Superior temporal gyrus (tissue), 1 donor: ENCODE results near the gene HMGA1.
"Not testable (repeated sequence)": the region's sequence is repeated elsewhere in the genome, so short reads cannot be mapped to it uniquely, and the experiment has no call there.

Experiments
- DNase-seq: peaks from one replicate; pipeline ENCODE4 v3.0.0-alpha.2; 2016; ENCODE audit errors: extremely low spot score

The HMGA1 gene

DNA sequence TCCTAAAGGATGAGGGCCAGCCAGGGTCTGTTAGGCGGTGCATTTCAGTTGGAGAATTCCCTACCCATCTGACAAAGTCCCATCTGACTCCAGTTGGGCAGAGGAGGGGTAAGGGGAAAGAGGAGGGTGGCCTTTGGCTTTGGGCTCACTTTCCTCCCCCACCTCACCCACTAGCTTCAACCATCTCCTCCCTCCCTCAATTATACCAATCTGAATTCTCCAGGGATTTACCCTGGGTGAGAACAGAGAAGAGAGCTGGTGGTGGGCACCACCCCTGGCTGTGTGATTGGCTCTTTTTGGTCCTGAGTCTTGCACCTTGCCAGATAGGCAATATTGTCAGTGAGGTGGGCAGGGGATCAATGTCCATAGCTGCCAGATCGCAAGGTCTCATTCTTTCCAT, 3.2 kb downstream of the HMGA1 start:
- DNase-seq = no peak

- no peak for DNase-seq
Observed at GRCh38 chr6:34240329-34241248, 3.9 kb downstream of the HMGA1 start.

- DNase-seq = no peak
Observed at GRCh38 chr6:34241351-34242215, 4.9 kb downstream of the HMGA1 start.

GRCh38 chr6:34242252-34243130, 5.8 kb downstream of the HMGA1 start:
- no peak for DNase-seq

- no peak for DNase-seq
Observed at GRCh38 chr6:34243131-34243771, 6.6 kb downstream of the HMGA1 start.

- DNase-seq = no peak
Observed at GRCh38 chr6:34243901-34244884, 7.5 kb downstream of the HMGA1 start.

- not testable (repeated sequence) for DNase-seq
Observed at GRCh38 chr6:34245032-34245760, 8.5 kb downstream of the HMGA1 start.

DNA sequence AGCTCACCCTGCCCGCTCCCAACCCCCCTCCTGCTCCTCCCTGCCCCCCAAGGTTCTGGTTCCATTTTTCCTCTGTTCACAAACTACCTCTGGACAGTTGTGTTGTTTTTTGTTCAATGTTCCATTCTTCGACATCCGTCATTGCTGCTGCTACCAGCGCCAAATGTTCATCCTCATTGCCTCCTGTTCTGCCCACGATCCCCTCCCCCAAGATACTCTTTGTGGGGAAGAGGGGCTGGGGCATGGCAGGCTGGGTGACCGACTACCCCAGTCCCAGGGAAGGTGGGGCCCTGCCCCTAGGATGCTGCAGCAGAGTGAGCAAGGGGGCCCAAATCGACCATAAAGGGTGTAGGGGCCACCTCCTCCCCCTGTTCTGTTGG, 9.1 kb downstream of the HMGA1 start:
- DNase-seq = not testable (repeated sequence)

DNA sequence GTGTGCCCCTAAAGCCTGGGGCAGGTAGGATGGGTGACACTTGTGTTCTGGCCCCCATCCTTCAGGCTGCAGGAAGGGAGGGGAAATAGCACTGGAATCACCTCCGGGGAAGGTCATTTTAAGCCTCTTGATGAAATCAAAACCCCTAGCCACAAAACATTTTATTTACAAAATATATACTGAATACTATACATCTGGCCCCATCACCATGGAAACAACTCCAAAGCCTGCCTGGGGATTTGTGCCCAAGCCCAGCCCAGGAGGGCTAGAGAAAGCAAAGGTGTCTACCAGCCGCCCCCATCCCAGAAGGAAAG, 9.5 kb downstream of the HMGA1 start:
- DNase-seq = no peak

DNA sequence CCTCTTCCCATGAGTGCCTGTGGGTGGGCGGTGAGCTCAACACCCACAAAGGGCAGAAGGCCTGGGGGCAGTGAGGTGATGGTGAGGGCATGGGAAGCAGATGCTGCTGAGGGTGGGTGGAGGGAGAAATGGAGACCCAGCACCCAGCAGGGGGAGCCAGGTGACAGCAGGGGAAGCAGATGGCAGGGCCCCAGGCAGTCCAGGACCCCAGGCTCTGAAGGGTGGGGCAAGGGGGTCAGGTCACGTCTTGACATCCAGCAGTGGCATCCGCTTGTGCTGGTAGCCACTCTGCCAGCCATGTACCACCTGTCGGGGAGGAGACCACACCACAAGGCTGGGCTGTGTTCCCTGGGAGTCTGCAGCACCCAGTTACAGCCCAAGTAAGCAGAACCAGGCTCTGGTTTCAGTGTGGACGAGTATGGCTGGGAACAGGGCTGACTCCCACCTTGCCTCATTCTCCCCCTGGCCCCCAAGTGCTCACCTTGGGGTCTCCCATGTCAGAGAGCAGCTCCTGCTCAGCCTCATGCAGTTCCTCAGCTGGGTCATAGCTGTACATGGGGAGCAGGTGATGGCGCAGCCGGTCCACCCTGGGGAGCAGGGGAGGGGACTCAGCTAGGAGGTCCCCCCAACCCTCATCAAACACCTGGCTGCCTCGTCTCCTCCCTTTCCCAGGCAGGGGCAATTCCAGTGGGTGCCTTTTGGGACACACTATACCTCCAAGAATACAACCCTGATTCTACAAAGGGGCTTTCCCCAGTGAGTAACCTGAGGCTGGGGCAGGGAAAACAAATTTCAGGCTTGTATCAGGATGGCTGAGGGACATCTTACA, 10.1 kb downstream of the HMGA1 start:
- no peak for DNase-seq

- no peak for DNase-seq
Observed at GRCh38 chr6:34247481-34248197, 11.0 kb downstream of the HMGA1 start.

DNA sequence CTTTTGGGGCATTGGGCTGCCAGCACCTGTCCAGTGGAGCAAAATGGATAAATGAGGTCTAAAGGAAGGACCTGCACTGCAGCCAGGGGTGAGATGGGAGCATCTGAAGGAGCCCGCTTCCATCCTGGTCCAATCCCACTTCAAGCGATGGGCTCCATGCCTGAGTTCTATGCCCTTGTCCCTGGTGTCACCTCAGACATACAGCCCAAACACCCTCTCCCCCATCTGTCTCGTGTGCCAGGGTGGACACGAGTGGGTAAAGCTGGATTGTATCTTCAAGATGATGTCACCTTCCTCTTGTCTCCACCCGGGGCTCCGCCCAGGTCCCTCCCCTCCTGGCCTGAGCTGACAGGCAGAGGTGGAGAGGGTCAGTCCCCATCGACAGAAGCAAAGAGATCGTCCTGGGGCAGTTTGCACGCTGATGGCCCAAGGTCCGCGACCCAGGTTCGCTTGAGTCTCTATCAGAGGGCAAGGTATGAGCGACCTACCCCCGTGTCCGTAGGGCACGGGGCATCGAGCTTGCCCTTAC, 11.6 kb downstream of the HMGA1 start:
- peak; percentile 27 for DNase-seq

- peak; percentile 95 for DNase-seq
Observed at GRCh38 chr6:34248727-34249468, 12.2 kb downstream of the HMGA1 start, which contains the start of gene SMIM29. Gene SMIM29, minus strand, starts transcription at chr6:34249006. Its CDS starts 1,215 bp downstream, at chr6:34247791.

DNA sequence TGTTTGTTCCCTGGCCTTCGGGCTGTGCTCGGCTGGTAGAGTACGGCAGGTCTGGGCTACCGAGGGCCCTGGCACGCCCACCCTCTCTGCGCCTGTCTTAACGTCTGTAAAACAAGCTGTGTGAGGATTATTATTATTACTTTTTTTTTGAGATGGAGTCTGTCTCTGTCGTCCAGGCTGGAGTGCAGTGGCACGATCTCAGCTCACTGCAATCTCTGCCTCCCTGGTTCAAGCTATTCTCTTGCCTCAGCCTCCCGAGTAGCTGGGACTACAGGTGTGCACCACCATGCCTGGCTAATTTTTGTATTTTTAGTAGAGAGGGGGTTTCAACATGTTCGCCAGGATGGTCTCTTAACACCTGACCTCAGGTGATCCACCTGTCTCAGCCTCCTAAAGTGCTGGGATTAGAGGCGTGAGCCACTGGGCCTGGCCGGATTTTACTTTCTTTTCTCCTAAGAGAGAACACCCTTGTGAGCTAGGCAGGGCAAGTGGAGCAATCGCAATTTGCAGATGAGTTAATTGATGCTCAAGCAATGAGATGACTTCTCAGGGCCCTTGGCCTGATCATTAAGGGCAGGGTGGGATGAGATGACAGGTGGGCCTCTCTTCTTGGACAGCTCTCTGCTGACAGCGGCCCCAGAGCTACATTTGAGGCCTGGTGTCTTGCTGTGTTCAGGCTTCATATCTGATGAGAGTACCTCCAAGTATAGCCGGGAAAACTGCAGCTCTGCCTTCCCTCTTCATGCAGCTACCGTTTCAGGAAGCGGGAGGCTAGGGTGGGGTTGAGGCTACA, 13.0 kb downstream of the HMGA1 start:
- no peak for DNase-seq

- DNase-seq = not testable (repeated sequence)
Observed at GRCh38 chr6:34252395-34252794, 15.7 kb downstream of the HMGA1 start.

DNA sequence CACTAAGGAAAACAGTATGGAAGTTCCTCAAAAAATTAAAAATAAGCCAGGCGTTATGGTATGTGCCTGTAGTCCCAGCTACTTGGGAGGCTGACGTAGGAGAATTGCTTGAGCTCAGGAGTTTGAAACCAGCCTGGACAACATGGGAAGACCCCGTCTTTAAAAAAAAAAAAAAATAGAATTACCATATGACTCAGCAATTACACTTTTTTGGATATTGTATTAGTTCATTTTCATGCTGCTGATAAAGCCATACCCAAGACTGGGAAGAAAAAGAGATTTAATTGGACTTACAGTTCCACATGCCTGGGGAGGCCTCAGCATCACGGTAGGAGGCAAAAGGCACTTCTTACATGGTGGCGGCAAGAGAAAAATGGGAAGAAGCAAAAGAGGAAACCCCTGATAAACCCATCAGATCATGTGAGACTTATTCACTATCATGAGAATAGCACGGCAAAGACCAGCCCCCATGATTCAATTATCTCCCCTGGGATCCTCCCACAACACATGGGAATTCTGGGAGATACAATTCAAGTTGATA, 22.9 kb downstream of the HMGA1 start:
- DNase-seq = no peak
